ENCODE results near the gene B3GALT2.

- TF ChIP-seq CTCF (IDR thresholded peaks at IDR 0.05; ENCODE audit: control extremely low read depth in 1 of 3, insufficient read depth in 1 of 3, low read depth in 1 of 3, low read length in 3 of 3): no peak
- no peak for TF ChIP-seq RXRA (IDR thresholded peaks at IDR 0.05; ENCODE audit: insufficient read depth, low read depth, low read length)
- no peak for TF ChIP-seq CEBPB (IDR thresholded peaks at IDR 0.05; ENCODE audit: low read depth, low read length)
- TF ChIP-seq BACH1 (IDR thresholded peaks at IDR 0.05; ENCODE audit: low read length): no peak
- no peak for TF ChIP-seq MAX (IDR thresholded peaks at IDR 0.05)
- no peak for TF ChIP-seq SRF (IDR thresholded peaks at IDR 0.05; ENCODE audit: low read depth, low read length)
- no peak for TF ChIP-seq YY1 (IDR thresholded peaks at IDR 0.05; ENCODE audit: low read depth, low read length)
- TF ChIP-seq RFX5 (IDR thresholded peaks at IDR 0.05; ENCODE audit: borderline replicate concordance, low read depth, low read length): no peak
- TF ChIP-seq CREB1 (IDR thresholded peaks at IDR 0.05): no peak
- no peak for TF ChIP-seq POLR2A (IDR thresholded peaks at IDR 0.05; ENCODE audit: control extremely low read depth in 1 of 2, low read depth in 2 of 2, low read length in 2 of 2)
- TF ChIP-seq RNF2 (IDR thresholded peaks at IDR 0.05; ENCODE audit: borderline replicate concordance, low read depth, low read length, missing control alignments, poor library complexity, severe bottlenecking): no peak
Measured at GRCh38 chr1:193210996-193211395, 24.6 kb upstream of the B3GALT2 start.
